ENCODE measurements around the gene SIVA1.

The SIVA1 gene

GRCh38 chr14:104805941-104806624, 53.1 kb downstream of the SIVA1 start:
- H3K4me1 Mint-ChIP-seq: peaks cover 13% of the 10 kb centered on the region
- CTCF ChIA-PET: no interaction called here
- no peak overlapping the region for H3K4me3 Mint-ChIP-seq
- H3K9me3 Mint-ChIP-seq: no peaks in the 10 kb centered on the region
- DNase-seq: no peak
- peaks cover 2% of the 10 kb centered on the region for H3K36me3 Mint-ChIP-seq
- peaks cover 7% of the 10 kb centered on the region for H3K27me3 Mint-ChIP-seq
- H3K27ac Mint-ChIP-seq: peak overlapping the region; percentile 19

- H3K27ac Mint-ChIP-seq: peak overlapping the region; percentile 60
- CTCF ChIA-PET: no interaction called here
- peaks cover 2% of the 10 kb centered on the region for H3K36me3 Mint-ChIP-seq
- no peaks in the 10 kb centered on the region for H3K9me3 Mint-ChIP-seq
- H3K4me3 Mint-ChIP-seq: no peak overlapping the region
- H3K27me3 Mint-ChIP-seq: peaks cover 4% of the 10 kb centered on the region
- peaks cover 8% of the 10 kb centered on the region for H3K4me1 Mint-ChIP-seq
- DNase-seq: no peak
Observed at GRCh38 chr14:104806625-104807465, 53.9 kb downstream of the SIVA1 start.

GRCh38 chr14:104808456-104808855, 55.5 kb downstream of the SIVA1 start:
- Mint-ChIP-seq H3K27ac (no peak overlapping the region), H3K4me1 (no peaks in the 10 kb centered on the region), H3K36me3 (peaks cover 2% of the 10 kb centered on the region), H3K9me3 (no peaks in the 10 kb centered on the region), H3K4me3 (no peak overlapping the region), H3K27me3 (no peaks in the 10 kb centered on the region)
- DNase-seq: no peak
- CTCF ChIA-PET: no interaction called here
